Ishikawa (cell line): Measurements from ENCODE around the gene BANP.

ENCODE experiments used
- CEBPB ChIP-seq: IDR thresholded peaks from 2 replicates; pipeline ENCODE4 v1.6.1; 2012
- CREB1 ChIP-seq: IDR thresholded peaks from 2 replicates; pipeline ENCODE4 v1.6.1; 2012; ENCODE audit warnings: low read depth
- EGR1 ChIP-seq: IDR thresholded peaks from 2 replicates; pipeline ENCODE4 v1.6.1; 2012
- EP300 ChIP-seq: IDR thresholded peaks from 2 replicates; pipeline ENCODE4 v1.6.1; 2012; ENCODE audit warnings: borderline replicate concordance
- FOXM1 ChIP-seq: IDR thresholded peaks from 2 replicates; pipeline ENCODE4 v1.6.1; 2012; ENCODE audit warnings: low read depth, borderline replicate concordance
- MAX ChIP-seq: IDR thresholded peaks from 2 replicates; pipeline ENCODE4 v1.6.1; 2012
- NFIC ChIP-seq: IDR thresholded peaks from 2 replicates; pipeline ENCODE4 v1.6.1; 2012
- RAD21 ChIP-seq: IDR thresholded peaks from 2 replicates; pipeline ENCODE4 v1.6.1; 2012; ENCODE audit warnings: low read depth
- REST ChIP-seq: IDR thresholded peaks from 2 replicates; pipeline ENCODE4 v1.6.1; 2012; ENCODE audit warnings: low read depth, mild to moderate bottlenecking
- TAF1 ChIP-seq: IDR thresholded peaks from 2 replicates; pipeline ENCODE4 v1.6.1; 2012; ENCODE audit warnings: low read depth, mild to moderate bottlenecking
- TCF12 ChIP-seq: IDR thresholded peaks from 2 replicates; pipeline ENCODE4 v1.6.1; 2012; ENCODE audit warnings: low read depth
- USF1 ChIP-seq: IDR thresholded peaks from 2 replicates; pipeline ENCODE4 v1.6.1; 2012
- YY1 ChIP-seq: IDR thresholded peaks from 2 replicates; pipeline ENCODE4 v1.6.1; 2012; ENCODE audit warnings: low read depth

- TF ChIP-seq EP300: no peak
- TF ChIP-seq REST: no peak
- TF ChIP-seq MAX: no peak
- TF ChIP-seq USF1: no peak
- no peak for TF ChIP-seq EGR1
- TF ChIP-seq YY1: no peak
- TF ChIP-seq RAD21: no peak
- TF ChIP-seq TCF12: no peak
- no peak for TF ChIP-seq TAF1
- TF ChIP-seq FOXM1: no peak
- TF ChIP-seq NFIC: no peak
- TF ChIP-seq CREB1: no peak
- TF ChIP-seq CEBPB: no peak
Measured at GRCh38 chr16:88055356-88055755, 104.1 kb downstream of the BANP start.
